Measurements from ENCODE around the gene ZBTB4.

ZBTB4 gene

GRCh38 chr17:7413346-7413985, 66.0 kb downstream of the ZBTB4 start:
- H3K27ac ChIP-seq (ENCODE audit: insufficient read depth, low read length, poor library complexity, severe bottlenecking), result no peak overlapping the region
- H3K36me3 ChIP-seq (ENCODE audit: control insufficient read depth, insufficient read depth, low read length), result no peaks in the 10 kb centered on the region
- H3K4me3 ChIP-seq (ENCODE audit: insufficient read depth, low read depth, low read length, poor library complexity, severe bottlenecking), result no peak overlapping the region
- H3K27me3 ChIP-seq (replicated peaks; ENCODE audit: control insufficient read depth, insufficient read depth, low read length, poor library complexity, severe bottlenecking), result no peaks in the 10 kb centered on the region
- no peaks in the 10 kb centered on the region for H3K9me3 ChIP-seq (ENCODE audit: control insufficient read depth, low read length)
- DNase-seq, result no peak
- H3K4me1 ChIP-seq (ENCODE audit: control insufficient read depth, insufficient read depth, low read length, poor library complexity, severe bottlenecking), result no peaks in the 10 kb centered on the region

- no peak overlapping the region for H3K4me3 ChIP-seq (ENCODE audit: insufficient read depth, low read depth, low read length, poor library complexity, severe bottlenecking)
- no peaks in the 10 kb centered on the region for H3K36me3 ChIP-seq (ENCODE audit: control insufficient read depth, insufficient read depth, low read length)
- H3K27me3 ChIP-seq (replicated peaks; ENCODE audit: control insufficient read depth, insufficient read depth, low read length, poor library complexity, severe bottlenecking), result no peaks in the 10 kb centered on the region
- H3K4me1 ChIP-seq (ENCODE audit: control insufficient read depth, insufficient read depth, low read length, poor library complexity, severe bottlenecking), result no peaks in the 10 kb centered on the region
- no peak for DNase-seq
- H3K9me3 ChIP-seq (ENCODE audit: control insufficient read depth, low read length), result no peaks in the 10 kb centered on the region
- no peak overlapping the region for H3K27ac ChIP-seq (ENCODE audit: insufficient read depth, low read length, poor library complexity, severe bottlenecking)
These were observed 68.0 kb downstream of the ZBTB4 start for GRCh38 chr17:7411427-7411750.

- no peaks in the 10 kb centered on the region for H3K9me3 ChIP-seq (ENCODE audit: control insufficient read depth, low read length)
- no peak overlapping the region for H3K4me3 ChIP-seq (ENCODE audit: insufficient read depth, low read depth, low read length, poor library complexity, severe bottlenecking)
These were observed 68.6 kb downstream of the ZBTB4 start for GRCh38 chr17:7410634-7411426.

GRCh38 chr17:7409716-7410115, 69.7 kb downstream of the ZBTB4 start:
- Histone ChIP-seq H3K36me3 (ENCODE audit: control insufficient read depth, insufficient read depth, low read length) (no peaks in the 10 kb centered on the region), H3K27ac (ENCODE audit: insufficient read depth, low read length, poor library complexity, severe bottlenecking) (no peak overlapping the region), H3K4me1 (ENCODE audit: control insufficient read depth, insufficient read depth, low read length, poor library complexity, severe bottlenecking) (peaks cover 11% of the 10 kb centered on the region), H3K4me3 (ENCODE audit: insufficient read depth, low read depth, low read length, poor library complexity, severe bottlenecking) (no peak overlapping the region), H3K9me3 (ENCODE audit: control insufficient read depth, low read length) (no peaks in the 10 kb centered on the region), H3K27me3 (replicated peaks; ENCODE audit: control insufficient read depth, insufficient read depth, low read length, poor library complexity, severe bottlenecking) (no peaks in the 10 kb centered on the region)
- no peak for DNase-seq

More at GRCh38 chr17:7410634-7411426, 68.6 kb downstream of the ZBTB4 start:
- Histone ChIP-seq H3K27me3 (replicated peaks; ENCODE audit: control insufficient read depth, insufficient read depth, low read length, poor library complexity, severe bottlenecking) (no peaks in the 10 kb centered on the region), H3K36me3 (ENCODE audit: control insufficient read depth, insufficient read depth, low read length) (no peaks in the 10 kb centered on the region), H3K4me1 (ENCODE audit: control insufficient read depth, insufficient read depth, low read length, poor library complexity, severe bottlenecking) (no peaks in the 10 kb centered on the region), H3K27ac (ENCODE audit: insufficient read depth, low read length, poor library complexity, severe bottlenecking) (no peak overlapping the region)
- DNase-seq, result no peak
